ENCODE measurements around the gene ADAP1. TPM values are rescaled to one million over a fixed set of nuclear protein-coding genes. Genes with fewer than 3 reads are reported as not detected.

ADAP1 gene
- total and polyA plus RNA-seq, 2 of the 13 experiments (the other 11 are each of a cell fraction or from before 2014, with no cell fraction given) = 10.5 to 24.6 TPM

DNA sequence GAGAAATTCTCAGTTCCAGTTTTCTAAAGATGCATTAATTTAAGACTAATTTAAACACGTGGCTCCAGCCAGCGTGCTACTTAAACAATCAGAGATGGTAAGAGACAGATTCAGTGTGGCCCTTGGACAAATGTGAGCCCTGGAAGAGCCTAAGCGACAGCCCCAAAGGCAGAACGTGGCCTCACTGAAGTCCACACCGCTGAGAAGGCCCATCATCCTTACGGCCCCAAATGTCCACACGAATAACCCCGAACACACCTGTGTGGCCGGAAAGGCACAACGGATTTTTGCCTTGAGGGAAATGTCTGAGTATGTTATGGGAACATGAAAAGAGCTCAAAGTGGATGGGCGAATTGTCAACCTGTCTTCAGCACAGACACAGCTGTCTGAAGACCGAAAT, 17.6 kb upstream of the ADAP1 start:
- peak overlapping the region; percentile 97 for H3K9ac ChIP-seq (ENCODE audit: insufficient read depth, low read depth, low read length)
- FAIRE-seq (no peak), DNase-seq (ENCODE audit: low spot score) (no peak), ATAC-seq (no peak)
- H3K4me3 ChIP-seq (replicated peaks in 1 of 3; ENCODE audit: insufficient read depth in 1 of 3, low read depth in 2 of 3, low read length in 3 of 3) = peak overlapping the region in 2 of 3 experiments; percentile 18 to 44; a peak in 2 of 6 replicates
- no peaks in the 10 kb centered on the region for H3K9me3 ChIP-seq (ENCODE audit: low read length)
- H3K4me1 ChIP-seq (ENCODE audit: insufficient read depth, low read length) = peaks cover 45% of the 10 kb centered on the region
- H3K4me2 ChIP-seq (ENCODE audit: low read depth, low read length) = peak overlapping the region; percentile 93
- ChIA-PET POLR2A (interaction anchor here (0.9 to 8.6 kb wide), 10 partner anchors 6 to 198 kb away, joined by 4 to 292 read pairs (median 18); partner anchors contain the start of gene CYP2W1), CTCF (ENCODE audit: low intra/inter-chr PET ratio, low total read pairs) (no interaction called here)
- peak; percentile 69 for TF ChIP-seq ZBTB38 (CRISPR knock-in tag; IDR thresholded peaks at IDR 0.05)
- TF ChIP-seq, protein P1, sequence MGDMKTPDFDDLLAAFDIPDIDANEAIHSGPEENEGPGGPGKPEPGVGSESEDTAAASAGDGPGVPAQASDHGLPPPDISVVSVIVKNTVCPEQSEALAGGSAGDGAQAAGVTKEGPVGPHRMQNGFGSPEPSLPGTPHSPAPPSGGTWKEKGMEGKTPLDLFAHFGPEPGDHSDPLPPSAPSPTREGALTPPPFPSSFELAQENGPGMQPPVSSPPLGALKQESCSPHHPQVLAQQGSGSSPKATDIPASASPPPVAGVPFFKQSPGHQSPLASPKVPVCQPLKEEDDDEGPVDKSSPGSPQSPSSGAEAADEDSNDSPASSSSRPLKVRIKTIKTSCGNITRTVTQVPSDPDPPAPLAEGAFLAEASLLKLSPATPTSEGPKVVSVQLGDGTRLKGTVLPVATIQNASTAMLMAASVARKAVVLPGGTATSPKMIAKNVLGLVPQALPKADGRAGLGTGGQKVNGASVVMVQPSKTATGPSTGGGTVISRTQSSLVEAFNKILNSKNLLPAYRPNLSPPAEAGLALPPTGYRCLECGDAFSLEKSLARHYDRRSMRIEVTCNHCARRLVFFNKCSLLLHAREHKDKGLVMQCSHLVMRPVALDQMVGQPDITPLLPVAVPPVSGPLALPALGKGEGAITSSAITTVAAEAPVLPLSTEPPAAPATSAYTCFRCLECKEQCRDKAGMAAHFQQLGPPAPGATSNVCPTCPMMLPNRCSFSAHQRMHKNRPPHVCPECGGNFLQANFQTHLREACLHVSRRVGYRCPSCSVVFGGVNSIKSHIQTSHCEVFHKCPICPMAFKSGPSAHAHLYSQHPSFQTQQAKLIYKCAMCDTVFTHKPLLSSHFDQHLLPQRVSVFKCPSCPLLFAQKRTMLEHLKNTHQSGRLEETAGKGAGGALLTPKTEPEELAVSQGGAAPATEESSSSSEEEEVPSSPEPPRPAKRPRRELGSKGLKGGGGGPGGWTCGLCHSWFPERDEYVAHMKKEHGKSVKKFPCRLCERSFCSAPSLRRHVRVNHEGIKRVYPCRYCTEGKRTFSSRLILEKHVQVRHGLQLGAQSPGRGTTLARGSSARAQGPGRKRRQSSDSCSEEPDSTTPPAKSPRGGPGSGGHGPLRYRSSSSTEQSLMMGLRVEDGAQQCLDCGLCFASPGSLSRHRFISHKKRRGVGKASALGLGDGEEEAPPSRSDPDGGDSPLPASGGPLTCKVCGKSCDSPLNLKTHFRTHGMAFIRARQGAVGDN (CRISPR knock-in tag; IDR thresholded peaks at IDR 0.05) = peak; percentile 44
- no peak for TF ChIP-seq CEBPG (CRISPR knock-in tag; IDR thresholded peaks at IDR 0.05)
- no peak for TF ChIP-seq RXRA (CRISPR knock-in tag; IDR thresholded peaks at IDR 0.05)
- no peak for TF ChIP-seq ZNF773 (CRISPR knock-in tag; IDR thresholded peaks at IDR 0.05; ENCODE audit: borderline replicate concordance)
- no peak for TF ChIP-seq ZNF616 (CRISPR knock-in tag; IDR thresholded peaks at IDR 0.05; ENCODE audit: low read depth)
- TF ChIP-seq ZFY (CRISPR knock-in tag; IDR thresholded peaks at IDR 0.05) = 0 out of 2 replicates have a peak, but pooled peaks have one; percentile 9
- 0 out of 2 replicates have a peak, but pooled peaks have one; percentile 60 for TF ChIP-seq ZNF598 (CRISPR knock-in tag; IDR thresholded peaks at IDR 0.05; ENCODE audit: borderline replicate concordance)
- TF ChIP-seq FOXO4 (CRISPR knock-in tag; conservative IDR thresholded peaks at IDR 0.05) = no peak
- no peak for TF ChIP-seq ZFP82 (CRISPR knock-in tag; IDR thresholded peaks at IDR 0.05; ENCODE audit: borderline replicate concordance)
- TF ChIP-seq, protein P2, sequence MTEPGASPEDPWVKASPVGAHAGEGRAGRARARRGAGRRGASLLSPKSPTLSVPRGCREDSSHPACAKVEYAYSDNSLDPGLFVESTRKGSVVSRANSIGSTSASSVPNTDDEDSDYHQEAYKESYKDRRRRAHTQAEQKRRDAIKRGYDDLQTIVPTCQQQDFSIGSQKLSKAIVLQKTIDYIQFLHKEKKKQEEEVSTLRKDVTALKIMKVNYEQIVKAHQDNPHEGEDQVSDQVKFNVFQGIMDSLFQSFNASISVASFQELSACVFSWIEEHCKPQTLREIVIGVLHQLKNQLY (CRISPR knock-in tag; IDR thresholded peaks at IDR 0.05) = no peak
- TF ChIP-seq ZBTB33 (CRISPR knock-in tag; IDR thresholded peaks at IDR 0.05) = peak; percentile 47; the same call in 1 of the 2 replicates
- TF ChIP-seq HOXA3 (CRISPR knock-in tag; IDR thresholded peaks at IDR 0.05) = no peak
- no peak for TF ChIP-seq GFI1 (CRISPR knock-in tag; IDR thresholded peaks at IDR 0.05; ENCODE audit: borderline replicate concordance)
- no peak for TF ChIP-seq FOSL2 (CRISPR knock-in tag; IDR thresholded peaks at IDR 0.05)
- TF ChIP-seq CENPX (CRISPR knock-in tag; IDR thresholded peaks at IDR 0.05) = no peak
- intact Hi-C loops (cut with micrococcal nuclease; ENCODE audit: unreplicated experiment) (no loop called here), in situ Hi-C loops (cut with HindIII; ENCODE audit: extremely low pct_ligation_motif_present, low pct_unique_long_range_greater_than_20kb) (no loop called here)
- peaks cover 10% of the 10 kb centered on the region; the same call in 1 of the 2 replicates for H4K20me1 ChIP-seq (ENCODE audit: insufficient read depth, low read length)
- WGBS (ENCODE audit: low lambda C conversion rate) = 91% methylated on average over 12 of the region's 12 CpGs
- peaks cover 66% of the 10 kb centered on the region for H3K79me2 ChIP-seq (ENCODE audit: insufficient read depth, low read length)
- H3K27ac ChIP-seq (ENCODE audit: extremely low read length, insufficient read depth, low read length) = peak overlapping the region; percentile 100
- peaks cover 20 to 40% of the 10 kb centered on the region in 2 experiments for H3K36me3 ChIP-seq (replicated peaks in 1 of 2; ENCODE audit: control insufficient read depth in 1 of 2, insufficient read depth in 2 of 2, low read length in 2 of 2)
- BruUV-seq (replicated peaks) = no TSS peak
- no peaks in the 10 kb centered on the region; a peak in 1 of 5 replicates for H3K27me3 ChIP-seq (ENCODE audit: control insufficient read depth in 1 of 2, insufficient read depth in 2 of 2, low read length in 2 of 2)
- no peak overlapping the region for H2AFZ ChIP-seq (ENCODE audit: low read length)
